ENCODE data around the gene PLEKHH3.
"Not testable (repeated sequence)": the region's sequence is repeated elsewhere in the genome, so short reads cannot be mapped to it uniquely, and the experiment has no call there.

The PLEKHH3 gene

GRCh38 chr17:42629411-42630009 lies 47.3 kb downstream of the PLEKHH3 start:
- DNase-seq (ENCODE audit: low read depth): no peak

- not testable (repeated sequence) for DNase-seq (ENCODE audit: low read depth)
Measured at GRCh38 chr17:42627032-42627764, 49.6 kb downstream of the PLEKHH3 start.

GRCh38 chr17:42623732-42624596 lies 52.8 kb downstream of the PLEKHH3 start:
- DNase-seq (ENCODE audit: low read depth): no peak

- no peak for DNase-seq (ENCODE audit: low read depth)
Measured at GRCh38 chr17:42623271-42623670, 53.5 kb downstream of the PLEKHH3 start.

- DNase-seq (ENCODE audit: low read depth): not testable (repeated sequence)
Measured at GRCh38 chr17:42621987-42622386, 54.8 kb downstream of the PLEKHH3 start.

- DNase-seq (ENCODE audit: low read depth): no peak
Measured at GRCh38 chr17:42618442-42619150, 58.2 kb downstream of the PLEKHH3 start.

GRCh38 chr17:42617956-42618431 lies 58.8 kb downstream of the PLEKHH3 start:
- no peak for DNase-seq (ENCODE audit: low read depth)

Measured in fibroblast of gingiva (primary cell).